GM12878 (cell line): ENCODE results near the gene IGFBP3. TPM values are rescaled to one million over a fixed set of nuclear protein-coding genes. Genes with fewer than 3 reads are reported as not detected.

Experiments used
- ATAC-seq: fragments of 200-7000 bp; cut with Tn5 transposase; 3 replicates; pipeline ENCODE4 v1.9.1; 2020; ENCODE audit warnings: mild to moderate bottlenecking, moderate library complexity
- BruUV-seq: library from RNA; stranded (reverse); fragments of 400-500 nt; replicated peaks from 2 replicates; lab custom pipeline; 2021; lab: Mats Ljungman, UMichigan
- CTCF ChIA-PET: fragments of 300-600 bp; sonication (Branson Sonifier 250); formaldehyde crosslinking; extraction: SDS; loops from one replicate; lab custom pipeline; 2021; ENCODE audit warnings: inconsistent platforms; lab: Yijun Ruan, JAX
- POLR2A ChIA-PET: fragments of 350-600 bp; formaldehyde crosslinking; extraction: SDS; loops from one replicate; lab custom pipeline; 2021; ENCODE audit warnings: inconsistent platforms; lab: Charles Lee
- RAD21 ChIA-PET: fragments of 300-600 bp; sonication (Branson Sonifier 250); formaldehyde crosslinking; loops from one replicate; lab custom pipeline; 2023; ENCODE audit warnings: antibody characterized with exemption; ENCODE audit not compliant: unreplicated experiment; lab: Charles Lee
- SMC1A ChIA-PET: fragments of 300-600 bp; sonication (Branson Sonifier 250); formaldehyde crosslinking; loops from one replicate; lab custom pipeline; 2023; ENCODE audit not compliant: unreplicated experiment, uncharacterized antibody; lab: Charles Lee
- DNase-seq: peaks from one replicate; pipeline ENCODE4 v3.0.0-alpha.2; 2011; ENCODE audit warnings: low read depth, low spot score
- FAIRE-seq: peaks from 3 replicates; lab custom pipeline; 2011; peaks lifted over from hg19 to GRCh38; lab: Jason Lieb, UNC
- H2AFZ ChIP-seq: 2 replicates; pipeline ENCODE4 v1.6.0; 2011; ENCODE audit warnings: low read depth, low read length, control low read depth; ENCODE audit not compliant: control insufficient read depth
- H3K27ac ChIP-seq: 2 replicates; pipeline ENCODE4 v1.5.1; 2011; ENCODE audit warnings: control low read depth; ENCODE audit not compliant: control insufficient read depth, insufficient read depth
- H3K27me3 ChIP-seq, 2 experiments: replicated peaks in 1 of 2; 2 replicates each; pipeline versions ENCODE4 v1.6.0 to v1.6.1; 2011; ENCODE audit warnings: low read length in 1 of 2; ENCODE audit not compliant: control insufficient read depth in 2 of 2, insufficient read depth in 2 of 2
- H3K36me3 ChIP-seq, 2 experiments: 2 replicates each; pipeline ENCODE4 v1.5.1; 2011; ENCODE audit warnings: low read length in 1 of 2; ENCODE audit not compliant: control insufficient read depth in 2 of 2, insufficient read depth in 2 of 2
- H3K4me1 ChIP-seq: 2 replicates; pipeline ENCODE4 v1.6.1; 2011; ENCODE audit warnings: mild to moderate bottlenecking, low read length, moderate library complexity, mixed read lengths; ENCODE audit not compliant: control insufficient read depth, insufficient read depth
- H3K4me2 ChIP-seq: 2 replicates; pipeline ENCODE4 v1.6.0; 2011; ENCODE audit warnings: control low read depth; ENCODE audit not compliant: control insufficient read depth, insufficient read depth
- H3K4me3 ChIP-seq: fragments of 200-600 bp; sonication (generic); 2 replicates; pipeline ENCODE4 v1.5.1; 2016
- H3K79me2 ChIP-seq: 2 replicates; pipeline ENCODE4 v1.6.0; 2011; ENCODE audit warnings: low read length; ENCODE audit not compliant: control insufficient read depth, insufficient read depth
- H3K9ac ChIP-seq: 2 replicates; pipeline ENCODE4 v1.8.0; 2011; ENCODE audit warnings: low read length, control low read depth, mixed read lengths; ENCODE audit not compliant: control insufficient read depth, insufficient read depth
- H3K9me3 ChIP-seq: replicated peaks from 3 replicates; pipeline ENCODE4 v1.5.1; 2011; ENCODE audit warnings: mild to moderate bottlenecking, low read length; ENCODE audit not compliant: control insufficient read depth, insufficient read depth
- H4K20me1 ChIP-seq: 2 replicates; pipeline ENCODE4 v1.6.0; 2011; ENCODE audit not compliant: control insufficient read depth, insufficient read depth
- EGR1 ChIP-seq, 2 experiments: IDR thresholded peaks; 1 replicate in 1 of 2; 2 replicates in 1 of 2; pipeline ENCODE4 v1.6.1; 2011 to 2012; ENCODE audit warnings: low read depth in 2 of 2, low read length in 2 of 2, borderline replicate concordance in 1 of 2, mild to moderate bottlenecking in 1 of 2, moderate library complexity in 1 of 2
- HSF1 ChIP-seq: fragments of 150-350 bp; IDR thresholded peaks from 2 replicates; pipeline ENCODE4 v1.6.1; 2014; ENCODE audit warnings: mild to moderate bottlenecking, low read depth, low read length
- RCOR1 ChIP-seq: conservative IDR thresholded peaks from 2 replicates; pipeline ENCODE4 v1.6.1; 2012; ENCODE audit warnings: low read depth, low read length, improper control_type of control experiment
- RELA ChIP-seq: fragments of 450-650 bp; IDR thresholded peaks from 2 replicates; pipeline ENCODE4 v1.8.0; 2014; ENCODE audit warnings: borderline replicate concordance; ENCODE audit not compliant: partially characterized antibody
- TBL1XR1 ChIP-seq: IDR thresholded peaks from 2 replicates; pipeline ENCODE4 v1.6.1; 2012; ENCODE audit warnings: low read depth, low read length, improper control_type of control experiment
- ZBTB11 ChIP-seq: fragments of 450-650 bp; formaldehyde crosslinking; IDR thresholded peaks from 2 replicates; pipeline ENCODE4 v1.5.0; 2022; ENCODE audit warnings: mild to moderate bottlenecking, missing genetic modification characterization
- ZNF24 ChIP-seq: fragments of 450-650 bp; IDR thresholded peaks from 2 replicates; pipeline ENCODE4 v1.6.1; 2017; ENCODE audit warnings: antibody characterized with exemption, mild to moderate bottlenecking
- WGBS: methylation state at CpG from one replicate; pipeline ENCODE4 v1.1.6; 2016; ENCODE audit warnings: low lambda C conversion rate; ENCODE audit not compliant: insufficient replicate concordance, insufficient coverage; ENCODE audit errors: missing lambda C conversion rate; 5-methylcytosine and 5-hydroxymethylcytosine counted together
- in situ Hi-C: fragments of 300-500 bp; cut with MboI; formaldehyde crosslinking; loops from 9 replicates; pipeline ENCODE4 v1.14.3; 2018; ENCODE audit warnings: mixed read lengths
- intact Hi-C: fragments of 100-400 bp; cut with micrococcal nuclease; formaldehyde crosslinking; loops from one replicate; pipeline ENCODE4 v1.14.2; 2022; ENCODE audit not compliant: unreplicated experiment
- polyA plus RNA-seq, 11 experiments: library from polyadenylated mRNA; depleted of rRNA in 4 of 11; unstranded in 6 of 11; stranded (reverse) in 5 of 11; fragments of >200 nt; fragmentation: Nextera tagmentation in 4 of 11; fragmentation: Illumina TruSeq in 1 of 11; extraction: Ambion mirVana in 4 of 11; extraction: Trizol in 1 of 11; gene quantifications; 1 replicate in 1 of 11; 2 replicates in 10 of 11; pipeline versions ENCODE4 v1.2.1 to v1.2.3, GENCODE V29; 2011 to 2016; ENCODE audit warnings: inconsistent platforms in 2 of 11, missing spikeins in 2 of 11, low read depth in 1 of 11
- total RNA-seq, 4 experiments: library from RNA; depleted of rRNA in 3 of 4; stranded (reverse); fragments of >200 nt in 3 of 4; fragmentation: Illumina TruSeq in 1 of 4; extraction: Trizol in 1 of 4; gene quantifications; 2 replicates each; pipeline versions ENCODE4 v1.2.1 to v1.2.3, GENCODE V29; 2013 to 2021
- TF ChIP-seq, protein P1 (sequence below): fragments of 450-650 bp; IDR thresholded peaks from 2 replicates; pipeline ENCODE4 v1.6.1; 2018; ENCODE audit warnings: mild to moderate bottlenecking, low read depth, moderate library complexity; ENCODE audit not compliant: partially characterized antibody

IGFBP3 gene
- total and polyA plus RNA-seq, 10 of the 15 experiments (the other 5 are each of a cell fraction or from before 2014, with no cell fraction given): 6.0 to 28.0 (median 15.6) TPM

DNA sequence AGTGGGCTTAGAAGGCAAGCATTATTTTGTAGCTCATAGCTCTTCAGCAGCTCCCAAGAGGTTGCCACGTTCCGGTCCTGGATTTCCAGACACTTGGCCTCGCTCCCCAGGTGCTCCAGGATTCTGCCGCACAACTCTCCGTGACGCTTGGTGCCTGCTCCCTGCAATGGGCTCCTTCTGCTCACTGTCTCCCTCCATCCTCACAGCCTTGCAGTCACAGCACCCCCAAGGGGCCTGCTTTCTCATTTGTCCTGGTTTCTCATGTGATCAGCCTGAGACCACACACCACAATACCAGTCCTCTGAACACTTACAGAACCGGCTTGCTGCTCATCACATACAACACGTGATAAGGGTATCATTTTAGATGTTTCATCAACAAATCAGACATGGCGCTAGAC is 9.8 kb downstream of the IGFBP3 start (continued):
- TF ChIP-seq HSF1 (no peak), ZNF24 (no peak)

DNA sequence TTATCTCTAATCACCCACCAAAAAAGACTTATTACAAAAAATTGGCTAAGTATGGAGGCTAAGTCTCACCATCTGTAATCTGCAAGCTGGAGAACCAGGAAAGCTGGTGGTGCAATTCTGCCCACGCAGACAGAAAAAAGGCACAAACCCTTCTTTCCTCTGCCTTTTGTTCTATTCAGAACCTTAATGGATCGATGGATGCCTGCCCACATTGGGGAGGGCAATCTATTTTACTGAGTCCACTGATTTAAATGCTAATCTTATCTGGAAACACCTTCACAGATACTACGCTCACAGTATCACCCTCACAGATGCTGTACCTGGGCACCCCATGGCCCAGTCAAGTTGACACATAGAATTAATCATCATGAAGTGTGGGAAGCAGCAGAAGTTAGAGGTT is 10.2 kb downstream of the IGFBP3 start:
- Histone ChIP-seq H3K9ac (no peak overlapping the region), H3K4me2 (no peak overlapping the region), H3K4me3 (no peak overlapping the region), H3K79me2 (no peaks in the 10 kb centered on the region), H3K27me3 (peaks cover 0 to 1% of the 10 kb centered on the region in 2 experiments; a peak in 2 of 4 replicates), H3K36me3 (no peaks in the 10 kb centered on the region), H2AFZ (no peak overlapping the region), H3K27ac (no peak overlapping the region)
- ChIA-PET RAD21 (no interaction called here), CTCF (no interaction called here), SMC1A (interaction anchor here (1.0 kb wide), 1 partner anchor 24 kb away, joined by 3 read pairs; no protein-coding TSS in a partner anchor), POLR2A (no interaction called here)
- FAIRE-seq (no peak), DNase-seq (no peak), ATAC-seq (no peak)
- intact Hi-C loops: loop anchor here (10.0 kb wide), 1 partner anchor 1344 kb away; no protein-coding TSS in a partner anchor
- WGBS: 20% methylated on average over 3 of the region's 3 CpGs
- TF ChIP-seq, protein P1, sequence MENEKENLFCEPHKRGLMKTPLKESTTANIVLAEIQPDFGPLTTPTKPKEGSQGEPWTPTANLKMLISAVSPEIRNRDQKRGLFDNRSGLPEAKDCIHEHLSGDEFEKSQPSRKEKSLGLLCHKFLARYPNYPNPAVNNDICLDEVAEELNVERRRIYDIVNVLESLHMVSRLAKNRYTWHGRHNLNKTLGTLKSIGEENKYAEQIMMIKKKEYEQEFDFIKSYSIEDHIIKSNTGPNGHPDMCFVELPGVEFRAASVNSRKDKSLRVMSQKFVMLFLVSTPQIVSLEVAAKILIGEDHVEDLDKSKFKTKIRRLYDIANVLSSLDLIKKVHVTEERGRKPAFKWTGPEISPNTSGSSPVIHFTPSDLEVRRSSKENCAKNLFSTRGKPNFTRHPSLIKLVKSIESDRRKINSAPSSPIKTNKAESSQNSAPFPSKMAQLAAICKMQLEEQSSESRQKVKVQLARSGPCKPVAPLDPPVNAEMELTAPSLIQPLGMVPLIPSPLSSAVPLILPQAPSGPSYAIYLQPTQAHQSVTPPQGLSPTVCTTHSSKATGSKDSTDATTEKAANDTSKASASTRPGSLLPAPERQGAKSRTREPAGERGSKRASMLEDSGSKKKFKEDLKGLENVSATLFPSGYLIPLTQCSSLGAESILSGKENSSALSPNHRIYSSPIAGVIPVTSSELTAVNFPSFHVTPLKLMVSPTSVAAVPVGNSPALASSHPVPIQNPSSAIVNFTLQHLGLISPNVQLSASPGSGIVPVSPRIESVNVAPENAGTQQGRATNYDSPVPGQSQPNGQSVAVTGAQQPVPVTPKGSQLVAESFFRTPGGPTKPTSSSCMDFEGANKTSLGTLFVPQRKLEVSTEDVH: no peak
- TF ChIP-seq RCOR1 (no peak), RELA (no peak), TBL1XR1 (no peak), ZBTB11 (CRISPR knock-in tag) (no peak), EGR1 (IDR thresholded peaks at IDR 0.05; ENCODE audit: borderline replicate concordance in 1 of 2, low read depth in 2 of 2, low read length in 2 of 2) (no peak)
- TF ChIP-seq, all 136 proteins: peak for 0
- BruUV-seq: no TSS peak
- in situ Hi-C loops: no loop called here
- no peaks in the 10 kb centered on the region for H4K20me1 ChIP-seq
- no peaks in the 10 kb centered on the region for H3K9me3 ChIP-seq
- no peaks in the 10 kb centered on the region for H3K4me1 ChIP-seq
